Measurements from ENCODE around the gene PWP2.
"Not testable (repeated sequence)": the region's sequence is repeated elsewhere in the genome, so short reads cannot be mapped to it uniquely, and the experiment has no call there.

- TF ChIP-seq CTCF (IDR thresholded peaks at IDR 0.05; ENCODE audit: borderline replicate concordance, extremely low read depth, low read length, poor library complexity, severe bottlenecking); EZH2 (IDR thresholded peaks at IDR 0.05; ENCODE audit: borderline replicate concordance, low read depth, low read length, severe bottlenecking): not testable (repeated sequence)
These were observed 60.3 kb downstream of the PWP2 start for GRCh38 chr21:44167527-44167926.
